Right lobe of liver (tissue), 6 donors: ENCODE data around the gene IP6K2. TPM values are rescaled to one million over a fixed set of nuclear protein-coding genes. Genes with fewer than 3 reads are reported as not detected.

ENCODE experiments used
- ATAC-seq, 4 donors: fragments of 200-7000 bp; cut with Tn5 transposase; one replicate each; pipeline ENCODE4 v1.9.1; 2020; ENCODE audit warnings: mild to moderate bottlenecking in 4 of 4, moderate library complexity in 4 of 4
- DNase-seq, 3 donors: peaks; one replicate each; pipeline ENCODE4 v3.0.0-alpha.2; 2020
- H3K27ac ChIP-seq, 3 donors: fragments of 200-600 bp; one replicate each; pipeline ENCODE4 v1.8.0; 2022
- H3K27me3 ChIP-seq, 2 donors: fragments of 200-600 bp; one replicate each; pipeline ENCODE4 v1.8.0; 2022
- H3K36me3 ChIP-seq, 4 donors: fragments of 200-600 bp; sonication (generic) in 1 of 4; one replicate each; pipeline versions ENCODE4 v1.5.1 to v1.8.0; 2017 to 2022; ENCODE audit warnings: control low read depth in 1 of 4
- H3K4me1 ChIP-seq, 4 donors: fragments of 200-600 bp; sonication (generic) in 1 of 4; one replicate each; pipeline versions ENCODE4 v1.5.1 to v1.8.0; 2017 to 2022; ENCODE audit warnings: control low read depth in 1 of 4
- H3K4me3 ChIP-seq, 3 donors: fragments of 200-600 bp; one replicate each; pipeline ENCODE4 v1.8.0; 2022
- H3K9me3 ChIP-seq, 4 donors: fragments of 200-600 bp; sonication (generic) in 1 of 4; one replicate each; pipeline versions ENCODE4 v1.5.1 to v1.8.0; 2017 to 2022; ENCODE audit warnings: control low read depth in 1 of 4
- POLR2A ChIP-seq: fragments of 450-650 bp; IDR thresholded peaks from one replicate; pipeline ENCODE4 v1.6.1; 2017; ENCODE audit warnings: antibody characterized with exemption, mild to moderate bottlenecking
- WGBS: methylation state at CpG from one replicate; pipeline ENCODE4 v1.1.6; 2018; ENCODE audit warnings: low coverage, low lambda C conversion rate; ENCODE audit not compliant: insufficient coverage; ENCODE audit errors: missing lambda C conversion rate; 5-methylcytosine and 5-hydroxymethylcytosine counted together
- intact Hi-C, 2 donors: fragments of 100-400 bp; cut with DNase I; formaldehyde crosslinking; loops; one replicate each; pipeline versions ENCODE4 v1.11.2 to v1.14.1; 2022
- total RNA-seq, 6 experiments: library from RNA; depleted of rRNA in 2 of 6; stranded (reverse); fragments of >200 nt in 2 of 6; fragmentation: NEBNext Ultra II Directional in 3 of 6; extraction: Animal tissue kit (Norgen Biotek cat#: 25700) in 3 of 6; gene quantifications; one replicate each; pipeline versions ENCODE4 v1.1.0 to v1.2.4, GENCODE V29; 2016 to 2023
- TF ChIP-seq, protein P1 (sequence below), 4 donors: fragments of 200-600 bp in 3 of 4; fragments of 450-650 bp in 1 of 4; IDR thresholded peaks; one replicate each; pipeline versions ENCODE4 v1.5.1 to v1.8.0; 2016 to 2022; ENCODE audit warnings: antibody characterized with exemption in 4 of 4, mild to moderate bottlenecking in 2 of 4
- donor health status: DM: no; HTN: yes; CAD: no.
- donor health status: DM: no; HTN: no; CAD: no.
- donor health status: DM: no; HTN: no; CAD: no.
- donor health status: DM: no; HTN: yes; CAD: no.
- donor health status: DM: no; HTN: yes; CAD: no.

IP6K2 gene
- total RNA-seq, 6 experiments from 2014 or later = 25.4 to 31.4 (median 27.4) TPM

DNA sequence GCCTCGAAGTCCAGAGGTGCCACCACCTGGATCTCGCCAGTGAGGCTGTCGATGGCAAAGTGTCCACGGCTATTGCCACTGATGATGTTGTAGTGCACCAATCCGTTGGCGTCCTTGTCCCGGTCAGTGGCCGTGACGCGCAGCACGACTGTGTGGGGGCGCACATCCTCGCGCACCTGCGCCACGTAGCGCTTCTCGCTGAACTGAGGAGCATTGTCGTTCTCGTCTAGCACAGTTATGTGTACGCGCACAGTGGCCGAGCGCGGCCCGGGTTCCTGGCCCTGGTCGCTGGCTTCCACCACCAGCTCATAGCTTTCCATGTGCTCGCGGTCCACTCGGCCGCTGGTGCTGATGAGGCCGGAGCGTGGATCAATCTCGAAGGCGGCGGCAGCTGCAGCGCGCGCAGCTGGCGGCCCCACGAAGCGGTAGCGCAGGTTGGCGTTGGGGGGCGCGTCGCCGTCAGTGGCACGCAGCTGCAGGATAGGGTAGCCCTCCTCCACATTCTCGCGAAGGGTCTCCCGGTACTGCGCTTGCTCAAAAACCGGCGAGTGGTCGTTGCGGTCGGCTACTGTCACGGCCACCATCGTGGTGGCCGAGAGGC lies 56.1 kb downstream of the IP6K2 start:
- Histone ChIP-seq H3K27ac (no peak overlapping the region), H3K9me3 (no peaks in the 10 kb centered on the region), H3K4me3 (no peak overlapping the region), H3K27me3 (peaks cover 0 to 10% of the 10 kb centered on the region in 2 donors), H3K36me3 (no peaks in the 10 kb centered on the region), H3K4me1 (peaks cover 0 to 17% (median 4%) of the 10 kb centered on the region in 4 donors)
- intact Hi-C loops = no loop called here
- TF ChIP-seq, protein P1, sequence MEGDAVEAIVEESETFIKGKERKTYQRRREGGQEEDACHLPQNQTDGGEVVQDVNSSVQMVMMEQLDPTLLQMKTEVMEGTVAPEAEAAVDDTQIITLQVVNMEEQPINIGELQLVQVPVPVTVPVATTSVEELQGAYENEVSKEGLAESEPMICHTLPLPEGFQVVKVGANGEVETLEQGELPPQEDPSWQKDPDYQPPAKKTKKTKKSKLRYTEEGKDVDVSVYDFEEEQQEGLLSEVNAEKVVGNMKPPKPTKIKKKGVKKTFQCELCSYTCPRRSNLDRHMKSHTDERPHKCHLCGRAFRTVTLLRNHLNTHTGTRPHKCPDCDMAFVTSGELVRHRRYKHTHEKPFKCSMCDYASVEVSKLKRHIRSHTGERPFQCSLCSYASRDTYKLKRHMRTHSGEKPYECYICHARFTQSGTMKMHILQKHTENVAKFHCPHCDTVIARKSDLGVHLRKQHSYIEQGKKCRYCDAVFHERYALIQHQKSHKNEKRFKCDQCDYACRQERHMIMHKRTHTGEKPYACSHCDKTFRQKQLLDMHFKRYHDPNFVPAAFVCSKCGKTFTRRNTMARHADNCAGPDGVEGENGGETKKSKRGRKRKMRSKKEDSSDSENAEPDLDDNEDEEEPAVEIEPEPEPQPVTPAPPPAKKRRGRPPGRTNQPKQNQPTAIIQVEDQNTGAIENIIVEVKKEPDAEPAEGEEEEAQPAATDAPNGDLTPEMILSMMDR (IDR thresholded peaks at IDR 0.05) = no peak
- no peak for TF ChIP-seq POLR2A
- 90% methylated on average over 15 of the region's 61 CpGs for WGBS
- ATAC-seq = no peak
- no peak for DNase-seq

DNA sequence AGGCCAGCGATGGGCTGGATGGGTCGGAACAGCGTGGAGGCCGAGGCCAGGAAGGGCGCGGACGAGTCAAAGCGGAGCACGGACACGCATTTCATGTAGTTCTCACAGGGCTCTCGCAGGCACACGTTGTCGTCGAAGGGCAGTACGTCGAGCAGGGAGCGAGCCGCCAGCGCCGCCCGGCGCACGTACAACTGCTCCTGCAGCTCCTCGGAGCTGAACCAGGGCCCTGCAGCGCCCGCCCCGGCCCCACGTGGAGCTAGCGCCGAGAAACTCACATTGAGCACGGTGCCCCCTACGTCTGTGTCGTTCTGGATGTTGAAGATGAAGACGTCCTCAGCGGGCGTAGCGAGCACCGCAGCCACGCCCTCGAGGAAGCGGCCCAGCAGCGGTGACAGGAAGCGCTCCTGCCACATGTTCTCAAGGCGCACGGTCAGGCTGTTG lies 60.2 kb downstream of the IP6K2 start:
- peak in 1 of 4 donors; percentile 2 for ATAC-seq
- H3K4me3 ChIP-seq = peak overlapping the region; percentile 61 to 65 (median 64)
- TF ChIP-seq, protein P1 (IDR thresholded peaks at IDR 0.05) = no peak
- TF ChIP-seq POLR2A = no peak
- intact Hi-C loops = no loop called here
- peaks cover 0 to 6% (median 0%) of the 10 kb centered on the region in 4 donors for H3K4me1 ChIP-seq
- WGBS = 57% methylated on average over 11 of the region's 45 CpGs
- DNase-seq = no peak
- H3K27ac ChIP-seq = peak overlapping the region in 1 of 3 donors; percentile 28
- H3K27me3 ChIP-seq = peaks cover 0 to 3% of the 10 kb centered on the region in 2 donors
- H3K9me3 ChIP-seq = no peaks in the 10 kb centered on the region
- no peaks in the 10 kb centered on the region for H3K36me3 ChIP-seq

DNA sequence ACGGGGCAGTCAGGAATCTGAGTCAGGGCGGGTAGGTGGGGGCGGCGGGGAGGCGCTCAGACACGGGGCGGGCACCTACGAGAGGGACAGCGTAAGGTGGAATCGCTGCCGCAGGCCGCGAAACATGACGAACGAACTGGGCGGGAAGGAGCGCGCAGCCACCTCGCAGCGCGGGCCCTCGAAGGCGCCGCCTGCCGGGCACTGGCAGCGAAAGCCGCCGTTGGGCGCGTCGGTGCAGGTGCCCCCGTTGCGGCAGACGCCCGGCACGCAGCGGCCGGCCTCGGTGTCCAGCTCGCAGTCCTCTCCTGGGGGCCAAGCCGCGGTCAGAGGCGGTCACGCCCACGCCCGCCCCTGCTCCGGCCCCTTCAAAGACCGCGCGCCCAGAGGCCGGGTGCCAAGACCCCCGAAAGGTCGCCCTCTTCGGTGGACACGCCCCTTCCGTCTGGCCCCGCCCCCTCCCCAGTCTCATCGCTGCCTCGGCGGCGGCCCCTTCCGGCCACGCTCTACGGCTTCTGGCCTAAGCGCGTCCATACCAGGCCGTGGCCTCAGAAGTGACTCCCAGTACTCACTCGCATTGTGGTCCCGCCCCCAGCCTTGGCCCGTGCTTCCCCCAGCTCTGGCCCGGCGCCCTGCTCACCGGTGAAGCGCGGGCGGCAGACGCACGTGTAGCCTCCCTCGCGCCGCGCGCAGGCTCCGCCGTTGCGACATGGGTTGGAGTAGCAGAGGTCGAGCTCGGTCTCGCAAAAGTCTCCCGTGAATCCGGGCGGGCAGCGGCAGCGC lies 60.8 kb downstream of the IP6K2 start:
- 15% methylated on average over 10 of the region's 94 CpGs for WGBS
- Histone ChIP-seq H3K9me3 (no peaks in the 10 kb centered on the region), H3K36me3 (no peaks in the 10 kb centered on the region), H3K4me3 (peak overlapping the region; percentile 61 to 65 (median 64)), H3K4me1 (peaks cover 0 to 2% (median 0%) of the 10 kb centered on the region in 4 donors), H3K27ac (peak overlapping the region in 1 of 3 donors; percentile 28), H3K27me3 (no peaks in the 10 kb centered on the region)
- DNase-seq = peak; percentile 84 to 88 (median 84)
- TF ChIP-seq, protein P1 (IDR thresholded peaks at IDR 0.05) = peak; percentile 52 to 66 (median 60)
- TF ChIP-seq POLR2A = no peak
- peak; percentile 90 to 93 (median 91) for ATAC-seq
- intact Hi-C loops = no loop called here

DNA sequence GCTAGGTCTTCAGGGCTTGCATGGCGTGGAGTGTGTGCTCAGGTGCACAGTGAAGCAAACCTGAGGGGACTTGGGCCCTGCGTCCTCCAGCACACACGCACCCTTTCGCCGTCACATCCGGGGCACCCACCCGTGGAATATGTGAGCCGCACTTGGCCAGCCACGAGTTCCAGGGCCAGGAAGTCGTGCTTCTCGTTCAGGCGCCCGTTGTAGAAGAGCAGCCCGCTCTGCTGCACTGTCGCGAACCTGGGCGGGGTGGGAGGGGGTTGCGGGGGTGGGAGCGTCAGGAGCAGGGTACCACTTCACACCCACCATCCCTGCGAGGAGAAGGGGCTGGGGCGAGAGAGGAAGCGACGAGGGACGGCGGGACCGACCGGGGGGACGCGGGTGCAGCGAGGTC lies 61.4 kb downstream of the IP6K2 start:
- ATAC-seq (no peak), DNase-seq (no peak)
- H3K4me3 ChIP-seq = peak overlapping the region; percentile 61 to 65 (median 64)
- no peak for TF ChIP-seq POLR2A
- TF ChIP-seq, protein P1 (IDR thresholded peaks at IDR 0.05) = no peak
- no peaks in the 10 kb centered on the region for H3K27me3 ChIP-seq
- H3K4me1 ChIP-seq = no peaks in the 10 kb centered on the region
- H3K36me3 ChIP-seq = no peaks in the 10 kb centered on the region
- WGBS = 15% methylated on average over 11 of the region's 30 CpGs
- no peaks in the 10 kb centered on the region for H3K9me3 ChIP-seq
- intact Hi-C loops = no loop called here
- no peak overlapping the region for H3K27ac ChIP-seq
